ENCODE results near the gene AIP.

AIP gene

GRCh38 chr11:67435031-67435726 is 47.6 kb upstream of the AIP start:
- Histone ChIP-seq H3K27ac (replicated peaks) (peak overlapping the region; percentile 98), H3K27me3 (ENCODE audit: insufficient read depth, poor library complexity, severe bottlenecking) (no peaks in the 10 kb centered on the region), H3K4me3 (replicated peaks; ENCODE audit: insufficient read depth, low read length) (peak overlapping the region; percentile 58)
- no peak for TF ChIP-seq CTCF (IDR thresholded peaks at IDR 0.05; ENCODE audit: insufficient read depth, low read length)
- peak; percentile 11; the same call in 1 of the 2 replicates for TF ChIP-seq POLR2AphosphoS5 (IDR thresholded peaks at IDR 0.05; ENCODE audit: low read depth)
- TF ChIP-seq SPI1 (IDR thresholded peaks at IDR 0.05; ENCODE audit: borderline replicate concordance, low read depth) = no peak
- no peak for DNase-seq (ENCODE audit: low read depth in 1 of 2, low spot score in 1 of 2)

- no peak for DNase-seq (ENCODE audit: low read depth in 1 of 2, low spot score in 1 of 2)
Observed at GRCh38 chr11:67435727-67436458, 46.9 kb upstream of the AIP start.

GRCh38 chr11:67436459-67437081 is 46.3 kb upstream of the AIP start:
- TF ChIP-seq POLR2AphosphoS5 (IDR thresholded peaks at IDR 0.05; ENCODE audit: low read depth) = peak; percentile 86
- TF ChIP-seq CTCF (IDR thresholded peaks at IDR 0.05; ENCODE audit: insufficient read depth, low read length) = no peak
- peak; percentile 73 to 94 for DNase-seq (ENCODE audit: low read depth in 1 of 2, low spot score in 1 of 2)
- Histone ChIP-seq H3K27ac (replicated peaks) (peak overlapping the region; percentile 98), H3K4me3 (replicated peaks; ENCODE audit: insufficient read depth, low read length) (peak overlapping the region; percentile 58), H3K27me3 (ENCODE audit: insufficient read depth, poor library complexity, severe bottlenecking) (no peaks in the 10 kb centered on the region)

More at GRCh38 chr11:67435727-67436458, 46.9 kb upstream of the AIP start:
- Histone ChIP-seq H3K4me3 (replicated peaks; ENCODE audit: insufficient read depth, low read length) (peak overlapping the region; percentile 58), H3K27me3 (ENCODE audit: insufficient read depth, poor library complexity, severe bottlenecking) (no peaks in the 10 kb centered on the region), H3K27ac (replicated peaks) (peak overlapping the region; percentile 98)
- TF ChIP-seq POLR2AphosphoS5 (IDR thresholded peaks at IDR 0.05; ENCODE audit: low read depth) (no peak), CTCF (IDR thresholded peaks at IDR 0.05; ENCODE audit: insufficient read depth, low read length) (no peak), REST (IDR thresholded peaks at IDR 0.05; ENCODE audit: insufficient replicate concordance, low read depth) (no peak), SPI1 (IDR thresholded peaks at IDR 0.05; ENCODE audit: borderline replicate concordance, low read depth) (no peak), GABPA (IDR thresholded peaks at IDR 0.05; ENCODE audit: low read depth) (no peak)

- Histone ChIP-seq H3K27ac (replicated peaks) (peak within 1 kb of the TSS; percentile 98), H3K27me3 (ENCODE audit: insufficient read depth, poor library complexity, severe bottlenecking) (no peaks in the 10 kb centered on the region), H3K4me3 (replicated peaks; ENCODE audit: insufficient read depth, low read length) (peak within 1 kb of the TSS; percentile 58)
- TF ChIP-seq POLR2AphosphoS5 (IDR thresholded peaks at IDR 0.05; ENCODE audit: low read depth) (peak; percentile 94), GABPA (IDR thresholded peaks at IDR 0.05; ENCODE audit: low read depth) (peak; percentile 16; the same call in 1 of the 2 replicates), REST (IDR thresholded peaks at IDR 0.05; ENCODE audit: insufficient replicate concordance, low read depth) (peak; percentile 73), CTCF (IDR thresholded peaks at IDR 0.05; ENCODE audit: insufficient read depth, low read length) (no peak), SPI1 (IDR thresholded peaks at IDR 0.05; ENCODE audit: borderline replicate concordance, low read depth) (peak; percentile 19; the same call in 1 of the 2 replicates)
- peak; percentile 89 to 92 for DNase-seq (ENCODE audit: low read depth in 1 of 2, low spot score in 1 of 2)
Observed at GRCh38 chr11:67437082-67437808, 45.6 kb upstream of the AIP start, which contains the start of gene PTPRCAP. Gene PTPRCAP (minus strand): TSS chr11:67437682. CDS start chr11:67437619, 63 bp downstream.
